MM.1S (cell line): ENCODE results near the gene COG8.

Experiments used
- DNase-seq: peaks from one replicate; pipeline ENCODE4 v3.0.0-alpha.2; 2015
- H2AFZ ChIP-seq: fragments of 300-600 bp; sonication (generic); 2 replicates; pipeline ENCODE4 v1.6.0; 2016; ENCODE audit warnings: antibody characterized with exemption, low read length
- H3F3A ChIP-seq: fragments of 300-600 bp; sonication (generic); 2 replicates; pipeline ENCODE4 v1.6.1; 2016; ENCODE audit warnings: mild to moderate bottlenecking, antibody characterized with exemption, low read length, moderate library complexity, mixed read lengths; ENCODE audit not compliant: insufficient read depth
- H3K27ac ChIP-seq: fragments of 300-600 bp; sonication (generic); 2 replicates; pipeline ENCODE4 v1.5.1; 2016; ENCODE audit warnings: mild to moderate bottlenecking, low read length
- H3K27me3 ChIP-seq: fragments of 300-600 bp; sonication (generic); replicated peaks from 2 replicates; pipeline ENCODE4 v1.6.0; 2016; ENCODE audit warnings: low read length; ENCODE audit not compliant: insufficient read depth
- H3K36me3 ChIP-seq: fragments of 300-600 bp; sonication (generic); replicated peaks from 2 replicates; pipeline ENCODE4 v1.6.1; 2016; ENCODE audit warnings: mild to moderate bottlenecking, low read length, mixed read lengths; ENCODE audit not compliant: insufficient read depth
- H3K4me1 ChIP-seq: fragments of 300-600 bp; sonication (generic); 2 replicates; pipeline ENCODE4 v1.6.1; 2016; ENCODE audit warnings: low read length, mixed read lengths
- H3K4me2 ChIP-seq: fragments of 300-600 bp; sonication (generic); 2 replicates; pipeline ENCODE4 v1.6.0; 2016; ENCODE audit warnings: low read depth, low read length
- H3K4me3 ChIP-seq: fragments of 300-600 bp; sonication (generic); 2 replicates; pipeline ENCODE4 v1.5.1; 2016; ENCODE audit warnings: low read length, mixed read lengths
- H3K79me2 ChIP-seq: fragments of 300-600 bp; sonication (generic); 2 replicates; pipeline ENCODE4 v1.6.1; 2016; ENCODE audit warnings: mixed run types, low read length, mixed read lengths
- H3K9ac ChIP-seq: fragments of 300-600 bp; sonication (generic); 2 replicates; pipeline ENCODE4 v1.6.1; 2016; ENCODE audit warnings: low read length, mixed read lengths
- H3K9me2 ChIP-seq: fragments of 300-600 bp; sonication (generic); replicated peaks from 2 replicates; pipeline ENCODE4 v1.6.1; 2016; ENCODE audit warnings: mild to moderate bottlenecking, low read length, mixed read lengths; ENCODE audit not compliant: insufficient read depth
- H3K9me3 ChIP-seq: fragments of 300-600 bp; sonication (generic); replicated peaks from 2 replicates; pipeline ENCODE4 v1.6.1; 2016; ENCODE audit warnings: mild to moderate bottlenecking, low read length, mixed read lengths; ENCODE audit not compliant: insufficient read depth
- H4K20me1 ChIP-seq: fragments of 300-600 bp; sonication (generic); 2 replicates; pipeline ENCODE4 v1.6.1; 2016; ENCODE audit warnings: mild to moderate bottlenecking, low read length, moderate library complexity, mixed read lengths; ENCODE audit not compliant: insufficient read depth
- CTCF ChIP-seq: fragments of 300-600 bp; sonication (generic); IDR thresholded peaks from 2 replicates; pipeline ENCODE4 v1.5.1; 2016; ENCODE audit warnings: antibody characterized with exemption, low read length, mixed read lengths
- EZH2 ChIP-seq: fragments of 300-600 bp; sonication (generic); optimal IDR thresholded peaks from 2 replicates; pipeline ENCODE3; 2017; ENCODE audit warnings: low read depth, mild to moderate bottlenecking, antibody characterized with exemption, low read length, mixed read lengths
- EZH2phosphoT487 ChIP-seq: fragments of 300-600 bp; sonication (generic); IDR thresholded peaks from 2 replicates; pipeline ENCODE4 v1.6.1; 2018; ENCODE audit warnings: antibody characterized with exemption, low read length

Gene COG8

DNA sequence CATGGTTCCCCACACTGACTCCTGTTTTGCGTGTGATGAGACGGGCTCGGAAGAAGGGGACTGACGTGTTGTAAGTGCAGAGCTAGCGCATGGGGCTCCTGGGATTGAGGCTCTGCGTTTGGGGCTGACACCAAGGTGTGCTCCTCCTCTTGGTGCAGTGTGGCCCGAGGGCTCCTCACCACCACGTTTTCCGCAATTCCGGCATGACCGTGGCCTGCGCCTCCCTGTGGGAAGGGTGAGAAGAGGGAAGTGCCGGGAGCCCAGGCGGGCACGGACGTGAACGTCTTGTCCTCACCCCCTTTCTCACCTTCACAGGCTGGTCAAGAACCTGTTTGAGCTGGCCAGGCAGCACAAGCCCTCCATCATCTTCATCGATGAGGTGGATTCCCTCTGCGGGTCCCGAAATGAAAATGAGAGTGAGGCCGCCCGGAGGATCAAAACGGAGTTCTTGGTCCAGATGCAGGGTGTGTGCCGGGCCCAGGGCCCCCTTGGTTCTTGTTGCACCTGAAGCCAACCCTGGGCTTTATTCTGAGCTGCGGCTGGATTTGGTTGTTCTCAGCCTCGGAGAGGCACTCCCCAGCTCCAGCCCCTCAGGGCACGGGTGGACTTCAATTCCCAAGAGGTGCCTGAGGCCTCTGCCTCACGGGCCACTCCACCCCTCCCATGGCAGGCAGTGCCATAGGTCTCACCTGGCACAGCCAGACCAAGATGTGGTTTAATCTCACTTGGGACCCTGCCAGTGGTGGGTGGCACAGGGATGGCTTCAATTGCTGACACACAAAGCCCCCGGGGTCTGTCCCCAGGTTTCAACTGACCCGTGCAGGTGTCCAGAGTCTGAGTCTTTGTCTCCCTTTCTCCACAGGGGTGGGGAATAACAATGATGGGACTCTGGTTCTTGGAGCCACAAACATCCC, 19.3 kb downstream of the COG8 start:
- H3K9ac ChIP-seq: no peak overlapping the region
- no peaks in the 10 kb centered on the region; the same call in 1 of the 2 replicates for H4K20me1 ChIP-seq
- no peaks in the 10 kb centered on the region for H3K27me3 ChIP-seq
- H3K4me1 ChIP-seq: no peaks in the 10 kb centered on the region
- H3K9me3 ChIP-seq: no peaks in the 10 kb centered on the region
- H3K36me3 ChIP-seq: peaks cover 29% of the 10 kb centered on the region
- no peak for DNase-seq
- no peak for TF ChIP-seq CTCF
- TF ChIP-seq EZH2: no peak
- TF ChIP-seq EZH2phosphoT487: no peak
- H3K9me2 ChIP-seq: no peaks in the 10 kb centered on the region
- no peak overlapping the region for H3K27ac ChIP-seq
- H3K4me3 ChIP-seq: no peak overlapping the region
- peaks cover 67% of the 10 kb centered on the region for H3K79me2 ChIP-seq
- no peak overlapping the region for H2AFZ ChIP-seq
- H3K4me2 ChIP-seq: no peak overlapping the region
- H3F3A ChIP-seq: no peaks in the 10 kb centered on the region; the same call in 1 of the 2 replicates

- no peak overlapping the region for H3K27ac ChIP-seq
- H3K36me3 ChIP-seq: peaks cover 25% of the 10 kb centered on the region
- H3K9me3 ChIP-seq: no peaks in the 10 kb centered on the region
- TF ChIP-seq EZH2phosphoT487: no peak
- TF ChIP-seq EZH2: no peak
- no peak for TF ChIP-seq CTCF
- H2AFZ ChIP-seq: no peak overlapping the region
- no peaks in the 10 kb centered on the region; the same call in 1 of the 2 replicates for H4K20me1 ChIP-seq
- H3K4me1 ChIP-seq: no peaks in the 10 kb centered on the region
- no peaks in the 10 kb centered on the region for H3K27me3 ChIP-seq
- no peak overlapping the region for H3K4me3 ChIP-seq
- no peak overlapping the region for H3K9ac ChIP-seq
- DNase-seq: no peak
- no peak overlapping the region for H3K4me2 ChIP-seq
- H3K9me2 ChIP-seq: no peaks in the 10 kb centered on the region
- peaks cover 66% of the 10 kb centered on the region for H3K79me2 ChIP-seq
- H3F3A ChIP-seq: no peaks in the 10 kb centered on the region; the same call in 1 of the 2 replicates
Measured at GRCh38 chr16:69319381-69319780, 20.0 kb downstream of the COG8 start.

DNA sequence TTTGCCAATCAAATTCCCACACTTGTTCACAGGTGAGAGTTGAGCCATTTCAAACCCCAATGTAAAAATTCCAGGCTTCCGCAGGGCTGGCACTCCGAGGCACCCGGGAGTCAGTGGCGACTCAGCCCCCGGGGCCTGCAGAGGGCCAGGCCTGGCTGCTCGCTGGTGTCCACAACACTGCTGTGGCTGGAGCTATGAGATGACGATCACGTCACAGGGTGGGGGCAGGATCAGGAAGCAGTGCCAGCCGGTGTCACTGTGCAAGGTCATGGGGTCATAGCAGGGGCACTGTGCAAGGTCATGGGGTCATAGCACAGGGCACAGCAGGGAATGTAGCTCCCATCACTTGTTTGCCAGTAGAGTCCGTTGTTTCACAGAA, 20.5 kb downstream of the COG8 start:
- no peaks in the 10 kb centered on the region for H3K4me1 ChIP-seq
- H3K79me2 ChIP-seq: peaks cover 66% of the 10 kb centered on the region
- no peaks in the 10 kb centered on the region; the same call in 1 of the 2 replicates for H4K20me1 ChIP-seq
- no peak for DNase-seq
- no peak overlapping the region for H3K4me3 ChIP-seq
- no peak overlapping the region for H3K4me2 ChIP-seq
- H3K27ac ChIP-seq: no peak overlapping the region
- no peak overlapping the region for H2AFZ ChIP-seq
- H3K27me3 ChIP-seq: no peaks in the 10 kb centered on the region
- no peak overlapping the region for H3K9ac ChIP-seq
- TF ChIP-seq EZH2phosphoT487: no peak
- TF ChIP-seq CTCF: no peak
- TF ChIP-seq EZH2: no peak
- no peaks in the 10 kb centered on the region for H3K9me2 ChIP-seq
- H3K9me3 ChIP-seq: no peaks in the 10 kb centered on the region
- no peaks in the 10 kb centered on the region; the same call in 1 of the 2 replicates for H3F3A ChIP-seq
- peaks cover 25% of the 10 kb centered on the region for H3K36me3 ChIP-seq
